Nephron progenitor cell (in vitro differentiated cells): ENCODE data around the gene CCDC154.

ENCODE experiments used
- DNase-seq: peaks from one replicate; pipeline ENCODE4 v3.0.0; 2021
- H3K27ac Mint-ChIP-seq: 2 replicates; pipeline ENCODE4 v1.8.0; 2021; ENCODE audit warnings: mild to moderate bottlenecking, moderate library complexity, mixed read lengths
- H3K27me3 Mint-ChIP-seq: 2 replicates; pipeline ENCODE4 v1.8.0; 2021; ENCODE audit warnings: mild to moderate bottlenecking, low read depth, mixed read lengths; ENCODE audit not compliant: poor library complexity
- H3K36me3 Mint-ChIP-seq: 2 replicates; pipeline ENCODE4 v1.8.0; 2021; ENCODE audit warnings: low read depth, mixed read lengths
- H3K4me1 Mint-ChIP-seq: 2 replicates; pipeline ENCODE4 v1.8.0; 2021; ENCODE audit warnings: mixed read lengths
- H3K4me3 Mint-ChIP-seq: 2 replicates; pipeline ENCODE4 v1.8.0; 2021; ENCODE audit warnings: mild to moderate bottlenecking, moderate library complexity, mixed read lengths
- H3K9me3 Mint-ChIP-seq: 2 replicates; pipeline ENCODE4 v1.8.0; 2021; ENCODE audit warnings: mild to moderate bottlenecking, moderate library complexity, mixed read lengths
- CTCF ChIP-seq: fragments of 200-600 bp; sonication (generic); IDR thresholded peaks from 2 replicates; pipeline ENCODE4 v1.5.0; 2021; ENCODE audit warnings: antibody characterized with exemption

Gene CCDC154

GRCh38 chr16:1390239-1390779 lies 54.0 kb downstream of the CCDC154 start:
- no peak for DNase-seq
- no peak overlapping the region for H3K4me3 Mint-ChIP-seq
- H3K36me3 Mint-ChIP-seq, result peaks cover 8% of the 10 kb centered on the region
- no peaks in the 10 kb centered on the region for H3K9me3 Mint-ChIP-seq
- H3K27ac Mint-ChIP-seq, result no peak overlapping the region
- H3K4me1 Mint-ChIP-seq, result no peaks in the 10 kb centered on the region
- H3K27me3 Mint-ChIP-seq, result no peaks in the 10 kb centered on the region
- TF ChIP-seq CTCF, result no peak

GRCh38 chr16:1389762-1390161 lies 54.6 kb downstream of the CCDC154 start:
- no peak for DNase-seq
- Mint-ChIP-seq H3K27ac (no peak overlapping the region), H3K9me3 (no peaks in the 10 kb centered on the region), H3K27me3 (no peaks in the 10 kb centered on the region), H3K36me3 (peaks cover 8% of the 10 kb centered on the region), H3K4me1 (no peaks in the 10 kb centered on the region), H3K4me3 (no peak overlapping the region)
- no peak for TF ChIP-seq CTCF

GRCh38 chr16:1387331-1387730 lies 57.0 kb downstream of the CCDC154 start:
- no peaks in the 10 kb centered on the region for H3K9me3 Mint-ChIP-seq
- H3K4me1 Mint-ChIP-seq, result no peaks in the 10 kb centered on the region
- TF ChIP-seq CTCF, result no peak
- H3K36me3 Mint-ChIP-seq, result peaks cover 4% of the 10 kb centered on the region
- H3K27ac Mint-ChIP-seq, result no peak overlapping the region
- no peak for DNase-seq
- H3K4me3 Mint-ChIP-seq, result no peak overlapping the region
- no peaks in the 10 kb centered on the region for H3K27me3 Mint-ChIP-seq

- H3K27ac Mint-ChIP-seq, result no peak overlapping the region
- peaks cover under 1% of the 10 kb centered on the region for H3K4me1 Mint-ChIP-seq
- H3K27me3 Mint-ChIP-seq, result no peaks in the 10 kb centered on the region
- H3K36me3 Mint-ChIP-seq, result peaks cover 1% of the 10 kb centered on the region
- DNase-seq, result no peak
- no peak overlapping the region for H3K4me3 Mint-ChIP-seq
- no peaks in the 10 kb centered on the region for H3K9me3 Mint-ChIP-seq
- no peak for TF ChIP-seq CTCF
Measured at GRCh38 chr16:1385232-1385631, 59.1 kb downstream of the CCDC154 start.
